GM18909 (cell line): Measurements from ENCODE around the gene CDKN1A.

Source experiments
- ATAC-seq: cut with Tn5 transposase; IDR thresholded peaks from one replicate; pipeline ENCODE4 v1.9.1; 2021; ENCODE audit warnings: mild to moderate bottlenecking; ENCODE audit not compliant: unreplicated experiment, poor library complexity

CDKN1A gene

DNA sequence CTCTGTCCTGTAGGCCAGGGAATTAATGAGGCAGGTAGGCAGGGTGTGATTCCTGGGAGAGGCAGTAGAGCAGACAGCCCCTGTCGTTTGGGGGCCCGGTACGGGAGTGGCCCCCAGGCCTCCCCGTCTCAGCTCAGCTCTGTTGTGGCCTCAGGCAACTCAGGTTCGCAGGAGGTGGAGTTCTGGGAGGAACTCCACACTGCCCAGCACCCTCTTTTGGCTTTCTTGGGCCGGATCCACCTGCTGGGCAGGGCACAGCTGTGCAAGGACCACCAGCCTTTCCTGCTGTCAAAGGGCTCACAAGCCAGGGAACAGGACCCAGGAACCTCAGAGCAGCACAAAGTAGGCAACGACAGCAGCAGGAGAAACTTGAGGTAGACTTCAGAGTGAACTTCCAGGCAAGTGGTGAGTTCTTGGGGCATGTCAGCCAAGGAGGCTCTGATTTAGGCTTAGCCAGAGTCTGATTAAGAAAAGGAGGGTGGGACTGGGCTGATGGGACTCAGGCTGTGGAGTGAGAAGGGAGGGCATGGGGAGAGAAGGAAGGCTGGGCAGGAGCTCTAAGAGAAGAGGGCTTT lies 56.1 kb downstream of the CDKN1A start:
- ATAC-seq, result no peak

DNA sequence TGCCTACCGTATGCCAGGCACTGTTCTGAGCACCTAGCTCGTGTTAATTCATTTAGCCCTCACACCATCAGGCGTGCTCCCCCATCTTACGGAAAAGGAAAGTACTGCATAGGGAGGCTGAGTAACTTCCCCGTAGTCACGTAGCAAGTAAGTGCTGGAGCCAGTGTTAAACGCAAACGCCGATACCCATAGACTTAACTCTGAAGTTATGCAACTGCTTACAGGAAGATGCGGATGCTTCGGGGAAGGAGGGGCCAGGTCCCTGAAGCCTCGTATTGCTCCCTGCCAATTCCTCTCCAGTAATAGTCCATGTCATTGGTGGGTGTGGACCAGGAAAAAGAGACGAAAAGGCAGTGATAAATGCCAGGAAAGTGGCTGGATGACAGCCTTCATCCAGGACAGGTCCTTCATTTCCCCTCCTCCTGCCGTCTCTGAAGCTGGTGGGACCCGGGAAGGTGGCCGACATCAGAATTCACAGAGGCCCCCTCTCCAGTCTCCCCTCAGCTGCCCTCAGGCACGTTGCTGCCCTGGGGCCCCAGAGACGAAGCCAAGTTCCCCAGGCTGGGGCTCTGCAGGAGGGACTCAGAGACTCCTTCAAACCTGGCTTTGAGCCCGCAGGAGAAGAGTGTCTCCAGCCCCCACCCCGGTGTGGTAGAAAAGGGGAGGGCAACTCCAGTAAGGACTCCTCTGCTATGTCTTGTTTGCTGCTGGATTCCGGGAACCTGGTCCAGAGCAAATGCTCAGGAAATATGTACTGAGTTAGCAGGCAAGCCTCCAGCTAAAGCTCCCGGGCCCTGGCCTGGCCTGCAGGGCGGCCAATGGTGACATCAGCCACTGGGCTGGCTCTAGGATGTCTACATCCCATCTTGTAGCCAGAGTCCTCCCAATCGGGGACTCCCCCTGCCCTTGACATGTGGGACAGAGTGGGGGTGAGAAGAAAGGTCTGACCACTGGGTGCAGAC lies 56.9 kb downstream of the CDKN1A start:
- ATAC-seq, result no peak
